Adipocyte (in vitro differentiated cells): ENCODE measurements around the gene INS.
"Not testable (repeated sequence)": the region's sequence is repeated elsewhere in the genome, so short reads cannot be mapped to it uniquely, and the experiment has no call there.

ENCODE experiments used
- DNase-seq: peaks from one replicate; pipeline ENCODE4 v3.0.0-alpha.2; 2015; ENCODE audit warnings: low read depth
- H3K27me3 ChIP-seq: replicated peaks from 2 replicates; pipeline ENCODE4 v1.7.0; 2013; ENCODE audit warnings: mild to moderate bottlenecking, low read length, moderate library complexity; ENCODE audit not compliant: control insufficient read depth, insufficient read depth
- H3K36me3 ChIP-seq: 2 replicates; pipeline ENCODE4 v1.7.0; 2013; ENCODE audit warnings: low read length, mild to moderate bottlenecking, moderate library complexity; ENCODE audit not compliant: control insufficient read depth, insufficient read depth, severe bottlenecking
- H3K4me1 ChIP-seq: 2 replicates; pipeline ENCODE4 v1.7.0; 2013; ENCODE audit warnings: mild to moderate bottlenecking, low read length, moderate library complexity; ENCODE audit not compliant: control insufficient read depth, insufficient read depth
- H3K4me3 ChIP-seq: 2 replicates; pipeline ENCODE4 v1.7.0; 2013; ENCODE audit warnings: mild to moderate bottlenecking, low read length, moderate library complexity
- H3K9ac ChIP-seq: 2 replicates; pipeline ENCODE4 v1.7.0; 2013; ENCODE audit warnings: mild to moderate bottlenecking, low read length, moderate library complexity
- H3K9me3 ChIP-seq: 2 replicates; pipeline ENCODE4 v1.7.0; 2013; ENCODE audit warnings: mild to moderate bottlenecking, low read length, moderate library complexity; ENCODE audit not compliant: control insufficient read depth

Gene INS

DNA sequence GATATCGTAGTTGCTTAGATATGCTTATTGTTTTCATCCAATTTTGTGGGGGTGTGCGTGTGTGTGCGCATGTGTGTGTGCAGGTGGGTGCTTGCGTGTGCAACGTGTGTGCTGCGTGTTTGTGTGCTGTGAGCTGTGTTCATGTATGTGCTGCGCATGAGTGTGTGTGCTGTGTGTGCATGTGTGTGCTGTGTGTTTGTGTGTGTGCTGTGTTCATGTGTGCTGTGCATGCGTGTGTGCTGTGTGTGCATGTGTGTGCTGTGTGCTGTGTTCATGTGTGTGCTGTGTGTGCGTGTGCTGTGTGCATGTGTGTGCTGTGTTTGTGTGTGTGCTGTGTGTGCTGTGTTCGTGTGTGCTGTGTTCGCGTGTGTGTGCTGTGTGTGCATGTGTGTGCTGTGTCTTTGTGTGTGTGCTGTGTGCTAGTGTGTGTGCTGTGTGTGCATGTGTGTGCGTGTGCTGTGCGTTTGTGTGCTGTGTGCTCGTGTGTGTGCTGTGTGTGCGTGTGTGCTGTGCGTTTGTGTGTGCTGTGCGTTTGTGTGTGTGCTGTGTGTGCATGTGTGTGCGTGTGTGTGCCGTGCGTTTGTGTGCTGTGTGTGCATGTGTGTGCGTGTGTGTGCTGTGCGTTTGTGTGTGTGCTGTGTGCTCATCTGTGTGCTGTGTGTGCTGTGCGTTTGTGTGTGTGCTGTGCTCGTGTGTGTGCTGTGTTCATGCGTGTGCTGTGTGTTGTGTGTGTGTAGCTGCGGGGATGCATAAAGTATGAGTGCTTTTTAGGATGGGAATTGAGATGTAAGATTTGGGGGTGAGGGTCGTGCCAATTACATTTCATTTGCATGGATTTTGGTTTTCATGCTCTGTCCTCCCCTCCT lies 29.4 kb downstream of the INS start:
- Histone ChIP-seq H3K27me3 (peaks cover 53% of the 10 kb centered on the region), H3K9ac (no peak overlapping the region), H3K9me3 (no peaks in the 10 kb centered on the region), H3K4me1 (no peaks in the 10 kb centered on the region), H3K36me3 (no peaks in the 10 kb centered on the region), H3K4me3 (no peak overlapping the region)
- DNase-seq, result no peak

DNA sequence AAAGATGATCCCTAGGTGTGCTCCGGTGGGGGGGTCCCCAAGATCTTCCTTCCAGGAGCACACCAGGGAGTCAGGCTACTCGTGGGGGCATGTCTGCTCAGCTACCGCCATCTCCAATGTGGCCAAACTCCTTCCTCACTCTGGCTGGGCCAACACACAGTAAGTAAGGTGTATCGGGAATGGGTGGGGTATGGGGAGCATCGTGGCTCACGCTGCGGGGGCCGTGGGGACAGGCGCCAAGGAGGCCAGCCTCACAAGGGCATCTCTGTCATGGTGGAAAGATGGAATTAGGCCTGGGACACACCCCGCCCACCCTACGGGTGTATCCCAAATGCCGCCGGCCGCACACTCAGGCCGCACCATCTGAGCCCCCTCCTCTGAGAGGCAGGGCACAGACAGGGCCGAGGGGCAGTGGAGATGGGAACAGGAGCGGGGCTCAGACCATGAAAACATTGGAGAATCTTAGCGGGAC lies 30.1 kb downstream of the INS start:
- Histone ChIP-seq H3K9ac (no peak overlapping the region), H3K36me3 (no peaks in the 10 kb centered on the region), H3K27me3 (peaks cover 53% of the 10 kb centered on the region), H3K9me3 (no peaks in the 10 kb centered on the region), H3K4me1 (no peaks in the 10 kb centered on the region), H3K4me3 (no peak overlapping the region)
- DNase-seq, result no peak

DNA sequence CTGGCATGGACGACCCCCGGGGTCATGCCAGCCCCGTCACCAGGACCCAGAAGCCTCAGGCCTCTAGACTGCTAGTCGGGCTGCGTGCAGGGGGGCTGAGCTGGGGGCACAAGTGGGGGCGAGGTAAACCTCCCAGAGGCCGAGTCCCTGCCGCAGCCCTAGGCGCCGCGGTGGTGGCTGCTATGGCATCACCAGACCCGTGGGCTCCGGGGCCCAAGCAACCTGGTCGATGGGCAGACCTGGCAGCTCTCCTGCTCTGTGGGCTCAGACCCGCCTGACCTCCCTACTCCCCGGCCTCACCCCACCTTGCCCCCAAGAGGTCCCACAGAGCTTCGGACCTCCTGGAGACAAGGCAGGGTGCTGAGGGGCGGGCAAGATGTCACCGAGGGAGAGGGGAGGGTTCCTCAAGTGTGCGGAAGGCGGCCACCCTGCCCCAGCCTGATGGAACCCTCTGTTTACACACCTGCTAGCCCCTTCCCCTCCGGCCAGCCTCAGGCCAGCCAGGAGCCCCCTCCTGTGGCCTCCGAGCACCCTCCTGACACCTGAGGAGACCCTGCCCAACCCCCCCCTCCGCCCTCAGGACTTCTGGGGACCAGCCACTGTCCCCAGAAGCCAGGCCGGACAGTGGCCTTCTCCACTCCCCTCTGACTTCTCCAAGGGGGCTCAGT lies 31.2 kb downstream of the INS start:
- Histone ChIP-seq H3K27me3 (peaks cover 43% of the 10 kb centered on the region), H3K4me3 (no peak overlapping the region), H3K4me1 (no peaks in the 10 kb centered on the region), H3K9ac (no peak overlapping the region), H3K36me3 (no peaks in the 10 kb centered on the region), H3K9me3 (no peaks in the 10 kb centered on the region)
- no peak for DNase-seq

DNA sequence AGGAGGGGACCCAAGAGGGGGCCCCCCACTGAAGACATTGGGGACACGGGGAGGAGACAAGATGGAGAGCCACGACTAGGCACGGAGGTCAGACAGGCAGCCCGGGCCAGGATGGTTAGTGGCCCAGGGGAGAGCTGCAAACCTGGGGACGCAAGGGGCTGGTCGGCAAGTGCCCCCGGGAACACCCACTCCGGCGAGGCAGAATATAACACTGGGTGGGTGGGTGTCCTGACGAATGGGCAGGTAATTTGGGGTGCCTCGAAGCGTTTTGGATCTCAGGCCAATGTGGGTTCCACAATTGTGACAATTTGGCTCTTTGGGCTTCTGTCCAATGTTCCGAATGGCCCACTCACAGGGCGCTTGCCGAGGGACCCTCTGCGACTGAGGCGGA lies 31.7 kb downstream of the INS start:
- Histone ChIP-seq H3K27me3 (peaks cover 38% of the 10 kb centered on the region), H3K9ac (no peak overlapping the region), H3K4me1 (no peaks in the 10 kb centered on the region), H3K36me3 (no peaks in the 10 kb centered on the region), H3K4me3 (no peak overlapping the region), H3K9me3 (no peaks in the 10 kb centered on the region)
- no peak for DNase-seq

DNA sequence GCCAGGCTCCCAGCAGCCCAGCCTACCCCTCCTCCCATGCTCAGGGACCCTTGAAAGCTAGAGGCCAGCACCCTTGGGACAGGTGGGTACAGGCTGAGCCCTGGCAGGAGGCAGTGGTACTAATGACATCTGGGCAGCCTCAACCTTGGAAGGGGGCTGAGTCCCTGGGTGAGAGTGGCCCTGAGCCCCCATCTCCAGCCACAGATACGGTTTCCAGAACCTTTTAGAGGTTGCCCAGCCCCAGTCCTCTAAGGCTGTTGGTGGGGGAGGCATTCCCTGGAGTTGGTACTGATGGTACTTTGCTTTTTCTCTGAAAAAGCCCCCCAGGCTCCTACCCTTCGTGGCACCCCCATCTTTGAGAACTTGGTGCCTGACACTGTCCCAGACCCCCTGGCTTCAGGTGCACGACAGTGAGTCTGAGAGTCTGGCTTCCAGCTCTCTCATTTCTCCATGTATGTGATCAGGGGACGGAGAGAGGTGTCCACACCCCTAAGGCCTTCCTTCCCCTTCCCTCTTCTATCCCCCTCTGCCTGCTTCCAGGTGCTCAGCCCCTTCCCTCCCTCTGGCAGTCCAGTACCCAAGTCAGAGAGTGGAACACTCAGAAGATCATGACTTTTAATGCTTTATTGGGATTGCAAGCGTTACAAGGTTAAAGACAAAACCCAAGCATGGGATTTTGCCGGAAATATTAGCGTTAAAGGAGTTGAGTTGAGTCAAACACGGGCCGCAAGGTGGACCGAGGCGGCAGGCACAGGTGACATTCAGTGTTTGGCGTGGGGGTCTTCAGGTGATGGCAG lies 32.3 kb downstream of the INS start:
- Histone ChIP-seq H3K4me3 (no peak overlapping the region), H3K9me3 (no peaks in the 10 kb centered on the region), H3K4me1 (no peaks in the 10 kb centered on the region), H3K36me3 (no peaks in the 10 kb centered on the region), H3K27me3 (peaks cover 37% of the 10 kb centered on the region), H3K9ac (no peak overlapping the region)
- DNase-seq, result no peak

DNA sequence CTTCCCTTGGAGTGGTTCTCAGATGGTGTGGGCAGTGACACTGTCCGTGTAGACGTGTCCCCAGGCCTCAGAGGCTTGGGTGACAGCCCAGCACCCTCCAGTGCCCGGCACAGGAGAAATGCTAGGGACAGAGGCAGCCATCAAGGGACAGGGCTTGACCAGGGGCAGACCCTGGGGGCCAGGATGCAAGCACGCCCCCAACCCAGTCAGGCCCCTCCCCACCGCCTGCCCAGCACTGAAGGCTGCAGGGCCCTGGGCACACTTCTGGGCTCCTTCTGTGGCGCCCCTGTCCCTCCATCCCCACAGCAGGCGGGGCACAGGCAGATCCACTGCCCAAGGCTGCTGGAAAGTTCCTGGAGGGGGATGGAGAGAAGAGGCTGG lies 32.9 kb downstream of the INS start:
- no peak overlapping the region for H3K9ac ChIP-seq
- H3K4me3 ChIP-seq, result no peak overlapping the region
- no peaks in the 10 kb centered on the region for H3K9me3 ChIP-seq
- peaks cover 31% of the 10 kb centered on the region for H3K27me3 ChIP-seq
- no peak for DNase-seq
- no peaks in the 10 kb centered on the region for H3K36me3 ChIP-seq
- no peaks in the 10 kb centered on the region for H3K4me1 ChIP-seq

DNA sequence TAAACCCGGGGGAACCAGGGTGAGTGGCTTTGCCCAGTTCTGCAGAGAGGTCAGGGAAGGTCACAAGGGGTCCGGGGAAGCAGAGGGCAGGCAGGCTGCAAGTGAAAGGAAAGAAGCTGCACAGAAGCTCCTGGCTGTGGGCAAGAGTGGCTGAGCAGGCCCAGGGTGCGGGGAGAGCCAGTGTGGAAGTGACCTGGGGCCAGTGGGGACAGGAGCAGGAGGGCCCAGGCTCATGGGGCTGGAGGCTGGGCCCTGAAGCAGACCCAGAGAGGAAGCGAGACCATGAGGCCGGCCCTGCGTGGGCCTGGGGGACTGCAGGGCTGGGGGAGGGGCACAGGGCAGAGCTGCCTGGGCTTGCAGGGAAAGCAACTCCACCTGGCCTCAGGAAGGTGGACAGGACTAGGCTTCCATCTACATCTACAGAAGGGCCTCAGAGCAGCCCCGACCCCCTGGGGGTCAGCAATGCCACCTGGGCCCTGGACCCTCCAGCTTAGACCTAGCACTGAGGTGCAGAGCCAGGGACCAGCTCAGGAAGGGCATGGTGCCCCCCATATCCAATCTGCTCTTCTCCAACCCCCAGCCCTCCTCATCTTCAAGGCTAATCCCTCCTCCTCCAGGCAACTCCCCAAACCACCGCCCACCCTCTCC lies 33.4 kb downstream of the INS start:
- peaks cover 26% of the 10 kb centered on the region for H3K27me3 ChIP-seq
- H3K9me3 ChIP-seq, result no peaks in the 10 kb centered on the region
- no peaks in the 10 kb centered on the region for H3K4me1 ChIP-seq
- H3K4me3 ChIP-seq, result no peak overlapping the region
- no peak overlapping the region for H3K9ac ChIP-seq
- no peak for DNase-seq
- H3K36me3 ChIP-seq, result no peaks in the 10 kb centered on the region

DNA sequence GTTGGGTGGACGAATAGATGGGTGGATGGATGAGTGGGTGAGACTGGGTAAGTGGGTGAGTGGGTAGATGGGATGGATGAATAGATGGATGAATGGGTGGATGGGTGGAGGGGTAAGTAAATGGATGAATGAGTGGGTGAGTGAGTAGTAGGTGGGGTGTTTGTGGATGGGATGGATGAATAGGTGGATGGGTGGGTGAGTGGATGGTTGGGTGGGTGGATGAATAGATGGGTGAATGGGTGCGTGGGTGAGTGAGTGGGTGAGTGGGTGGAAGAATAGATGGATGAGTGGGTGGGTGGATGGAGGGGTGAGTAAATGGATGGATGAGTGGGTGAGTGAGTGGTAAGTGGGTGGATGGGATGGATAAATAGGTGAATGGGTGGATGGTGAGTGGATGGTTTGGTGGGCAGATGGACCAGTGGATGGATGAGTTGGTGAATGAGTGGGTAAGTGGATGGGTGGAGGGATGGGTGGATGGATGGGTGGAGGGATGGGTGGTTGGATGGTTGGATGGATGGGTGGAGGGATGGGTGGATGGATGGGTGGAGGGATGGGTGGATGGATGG lies 34.4 kb downstream of the INS start:
- no peak for DNase-seq
- no peak overlapping the region for H3K9ac ChIP-seq
- H3K36me3 ChIP-seq, result no peaks in the 10 kb centered on the region
- no peaks in the 10 kb centered on the region for H3K4me1 ChIP-seq
- no peaks in the 10 kb centered on the region for H3K9me3 ChIP-seq
- H3K4me3 ChIP-seq, result no peak overlapping the region
- H3K27me3 ChIP-seq, result peaks cover 24% of the 10 kb centered on the region

DNA sequence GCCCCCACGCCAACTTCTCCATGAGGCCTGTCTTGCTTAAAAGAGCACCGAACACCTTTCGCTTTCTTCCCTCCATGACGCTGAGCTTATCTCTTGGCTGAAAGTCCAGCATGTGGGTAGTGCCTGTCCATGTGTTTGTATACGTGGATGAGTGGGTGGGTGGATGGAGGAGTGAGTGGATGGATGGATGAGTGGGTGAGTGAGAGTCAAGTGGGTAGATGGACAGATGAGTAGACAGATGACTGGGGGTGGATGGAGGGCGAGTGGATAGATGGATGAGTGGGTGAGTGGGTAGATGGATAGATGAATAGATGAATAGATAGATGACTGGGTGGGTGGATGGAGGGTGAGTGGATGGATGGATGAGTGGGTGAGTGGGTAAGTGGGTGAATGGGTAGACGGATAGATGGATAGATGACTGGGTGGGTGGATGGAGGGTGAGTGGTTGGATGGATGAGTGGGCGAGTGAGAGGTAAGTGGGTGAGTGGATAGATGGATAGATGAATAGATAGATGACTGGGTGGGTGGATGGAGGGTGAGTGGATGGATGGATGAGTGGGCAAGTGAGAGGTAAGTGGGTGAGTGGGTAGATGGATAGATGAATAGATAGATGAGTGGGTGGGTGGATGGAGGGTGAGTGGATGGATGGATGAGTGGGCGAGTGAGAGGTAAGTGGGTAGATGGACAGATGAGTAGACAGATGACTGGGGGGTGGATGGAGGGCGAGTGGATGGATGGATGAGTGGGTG lies 36.1 kb downstream of the INS start:
- not testable (repeated sequence) for DNase-seq, H3K9ac ChIP-seq, H3K9me3 ChIP-seq, H3K4me1 ChIP-seq, H3K4me3 ChIP-seq, H3K36me3 ChIP-seq
- peaks cover 35% of the 10 kb centered on the region for H3K27me3 ChIP-seq

DNA sequence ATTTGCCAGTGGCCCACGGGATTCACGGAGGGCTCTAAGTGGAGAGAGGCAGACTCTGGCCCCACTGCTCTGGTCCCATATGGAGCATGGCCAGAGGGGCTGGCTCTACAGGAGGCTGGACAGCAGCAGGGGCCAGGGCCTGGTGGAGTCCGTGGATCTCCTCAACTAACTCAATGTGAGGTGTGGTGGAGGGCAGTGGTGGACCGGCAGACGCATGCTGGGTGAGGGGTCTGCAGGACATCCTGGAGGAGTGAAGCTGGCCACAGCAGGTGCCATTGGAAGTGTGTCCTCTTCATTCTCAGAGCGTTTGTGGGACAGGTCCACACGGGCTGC lies 37.4 kb downstream of the INS start:
- Histone ChIP-seq H3K36me3 (no peaks in the 10 kb centered on the region), H3K4me3 (no peak overlapping the region), H3K9ac (no peak overlapping the region), H3K27me3 (peaks cover 34% of the 10 kb centered on the region), H3K4me1 (no peaks in the 10 kb centered on the region), H3K9me3 (no peaks in the 10 kb centered on the region)
- no peak for DNase-seq
